DMS114 treated with DMSO at 0.1 percent for 48 hours (cell line): Measurements from ENCODE around the gene RERG.
"Not testable (repeated sequence)": the region's sequence is repeated elsewhere in the genome, so short reads cannot be mapped to it uniquely, and the experiment has no call there.

Experiments used
- DNase-seq: peaks from one replicate; lab custom pipeline; 2025; ENCODE audit not compliant: unreplicated experiment; lab: John Stamatoyannopoulos, UW

The RERG gene

DNA sequence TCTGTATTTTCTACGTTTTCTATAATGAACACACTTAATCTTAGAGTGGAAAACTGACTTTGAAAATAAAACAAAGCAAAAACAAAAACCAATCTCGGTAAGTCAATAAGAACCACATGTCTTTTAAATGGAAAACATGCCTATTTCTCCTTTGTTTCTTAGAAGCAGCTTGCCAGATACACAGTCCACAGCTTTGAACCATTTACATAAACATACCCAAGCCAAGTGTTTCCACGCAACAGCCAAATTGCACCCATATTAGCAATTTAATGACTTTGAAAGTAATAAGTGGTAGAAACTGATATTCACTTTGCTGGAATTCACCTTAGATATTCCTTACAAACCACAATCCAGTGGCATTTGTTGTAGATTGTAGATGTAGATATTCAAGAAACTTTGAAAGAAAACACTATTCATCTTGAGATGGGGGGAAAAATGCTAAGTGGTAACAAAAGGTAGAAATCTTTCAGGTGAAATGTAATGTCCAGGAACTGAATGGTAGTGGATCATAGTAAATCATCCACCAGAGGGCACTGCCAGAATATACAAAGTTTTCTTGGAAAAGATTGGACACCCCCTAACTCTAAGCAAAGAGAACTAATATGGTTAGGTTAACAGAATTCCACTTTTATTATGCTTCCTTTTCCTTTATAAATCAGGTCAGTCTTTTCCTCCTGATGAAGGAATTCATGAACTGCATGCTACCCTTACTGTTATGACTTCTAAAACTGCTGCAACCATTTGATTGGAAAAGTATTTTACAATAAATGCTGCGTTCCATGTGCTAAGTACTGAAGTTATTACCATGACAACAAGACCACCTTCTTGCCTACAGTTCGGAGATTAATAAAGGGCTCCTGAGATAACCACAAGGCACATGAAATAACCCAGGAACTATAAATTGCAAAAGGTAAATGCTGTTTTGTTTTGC lies 69.8 kb downstream of the RERG start:
- DNase-seq, result peak; percentile 11

DNA sequence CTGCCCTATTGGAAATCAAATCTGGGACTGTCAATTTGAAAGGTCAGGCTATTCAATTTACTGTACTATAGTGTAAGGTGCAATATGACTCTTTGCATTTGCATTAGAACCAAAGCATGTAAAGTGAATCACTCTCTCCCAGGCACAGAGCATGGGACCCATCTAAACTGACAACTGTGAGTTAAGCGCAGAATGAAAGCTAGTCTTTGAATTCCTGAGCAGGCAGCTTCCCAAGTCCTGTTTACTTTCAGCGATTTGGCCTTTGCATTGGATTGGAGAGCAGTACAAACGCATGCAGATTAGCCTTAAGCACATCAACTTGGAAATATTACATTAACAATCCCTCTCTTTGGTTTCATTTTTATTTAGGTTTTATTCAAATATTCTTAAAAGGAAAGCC lies 74.6 kb downstream of the RERG start:
- DNase-seq, result no peak

DNA sequence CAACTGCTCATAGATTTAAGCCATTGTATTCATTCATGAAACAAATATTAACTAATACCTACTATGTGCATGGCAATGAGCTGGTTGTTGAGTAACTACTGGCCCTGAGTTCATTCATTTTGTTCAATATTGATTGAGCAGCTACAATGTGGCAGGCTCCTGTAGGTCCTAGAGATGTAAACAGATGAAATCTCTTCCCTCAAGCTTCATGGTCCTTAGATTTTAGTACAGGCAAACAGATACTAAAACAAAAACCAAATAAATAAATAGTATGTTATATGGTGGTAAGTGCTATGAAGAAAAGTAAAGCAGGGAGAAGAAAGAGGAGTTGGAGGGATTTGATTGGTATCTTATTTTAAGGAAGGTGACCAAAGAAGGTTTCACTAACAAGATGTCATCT lies 77.8 kb downstream of the RERG start:
- DNase-seq, result no peak

DNA sequence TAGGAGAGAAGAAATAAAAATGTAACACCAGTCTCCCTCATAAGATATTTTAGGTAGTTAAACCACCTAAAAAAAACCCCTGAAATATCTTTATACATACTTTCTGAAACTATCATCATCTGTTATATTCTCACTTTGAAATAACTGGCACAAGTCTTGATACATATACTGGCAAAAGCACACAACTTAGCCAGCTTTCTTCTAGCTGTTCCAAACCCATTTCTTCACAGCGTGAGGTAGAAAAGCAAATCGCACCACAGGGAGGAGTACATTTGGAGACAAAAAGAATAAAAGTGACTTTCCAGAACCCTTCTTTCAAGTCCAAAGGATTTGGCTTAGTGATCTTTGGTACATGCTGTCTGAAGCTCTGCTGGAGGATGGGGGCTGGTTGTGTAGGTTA lies 78.5 kb downstream of the RERG start:
- DNase-seq, result no peak

DNA sequence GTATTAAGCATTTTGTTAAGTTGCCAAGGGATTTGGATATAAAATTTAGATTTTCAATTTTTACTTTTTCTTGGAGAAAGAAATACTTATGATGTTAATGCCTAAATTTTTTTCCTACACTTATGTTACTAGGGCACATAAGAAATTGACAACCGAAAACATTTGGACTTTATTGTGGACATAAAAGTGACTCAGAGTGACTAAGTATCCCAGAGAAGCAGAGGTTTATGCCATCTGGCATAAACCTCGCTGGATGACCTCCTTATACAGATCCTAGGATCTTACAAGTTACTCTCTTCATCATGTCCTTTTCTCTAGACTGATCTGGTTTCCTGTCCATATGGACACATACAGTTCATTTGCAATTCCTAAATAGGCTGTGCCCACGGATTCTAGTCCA lies 89.8 kb downstream of the RERG start:
- no peak for DNase-seq

DNA sequence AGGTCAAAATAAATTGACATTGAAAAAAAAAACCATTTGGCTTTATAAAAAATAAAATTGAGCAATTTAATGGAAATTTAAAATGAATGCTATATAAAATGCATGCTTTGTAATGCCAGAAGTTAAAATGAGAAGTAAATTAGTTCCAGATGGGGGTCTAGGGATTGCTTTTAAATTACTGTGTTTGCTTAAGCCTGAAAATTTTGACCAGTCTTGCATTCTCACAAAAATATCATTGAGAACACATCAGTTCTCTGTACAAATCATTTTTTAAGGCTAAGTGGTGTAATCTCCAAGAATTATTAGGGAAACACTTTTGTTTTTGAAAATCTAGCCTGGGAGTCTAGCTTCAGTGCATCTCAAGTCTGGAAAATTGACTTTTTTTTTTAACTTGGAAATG lies 90.7 kb downstream of the RERG start:
- no peak for DNase-seq

DNA sequence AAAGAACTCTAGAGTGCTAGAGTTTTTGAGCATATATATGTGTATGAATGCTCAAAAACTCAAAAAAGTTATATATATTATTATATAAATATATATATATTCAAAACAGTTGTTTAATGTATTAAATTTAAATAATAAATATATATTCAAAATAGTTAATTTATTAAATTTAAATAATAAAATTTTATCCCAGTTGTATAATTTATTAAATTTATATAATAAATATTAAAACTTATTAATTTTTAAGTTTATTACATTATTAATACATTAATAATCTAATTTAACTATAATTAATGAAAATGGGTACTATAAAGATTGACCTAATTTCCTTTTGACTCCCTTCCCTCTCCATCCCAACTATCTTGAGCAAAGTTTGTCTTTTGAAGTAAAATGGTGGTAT lies 97.8 kb downstream of the RERG start:
- DNase-seq, result no peak

DNA sequence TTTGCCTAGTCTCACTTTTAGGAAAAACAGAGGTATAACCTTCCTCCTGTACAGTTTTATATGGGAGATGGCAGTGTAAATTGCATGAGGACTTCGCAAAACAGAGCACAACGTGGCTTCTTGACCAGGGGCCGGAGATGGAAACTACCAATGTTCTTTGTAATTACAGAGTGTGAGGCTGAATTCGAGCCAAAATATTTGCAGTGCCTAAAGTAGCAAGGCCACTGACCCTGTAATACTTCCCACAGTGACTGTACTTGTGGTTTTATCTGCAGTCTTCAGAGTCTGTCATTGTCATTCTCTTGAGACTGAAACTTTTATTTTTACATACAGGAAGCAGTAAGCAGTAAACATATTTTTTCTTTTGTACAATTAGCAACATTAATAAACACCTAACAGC lies 98.9 kb downstream of the RERG start:
- DNase-seq, result no peak

DNA sequence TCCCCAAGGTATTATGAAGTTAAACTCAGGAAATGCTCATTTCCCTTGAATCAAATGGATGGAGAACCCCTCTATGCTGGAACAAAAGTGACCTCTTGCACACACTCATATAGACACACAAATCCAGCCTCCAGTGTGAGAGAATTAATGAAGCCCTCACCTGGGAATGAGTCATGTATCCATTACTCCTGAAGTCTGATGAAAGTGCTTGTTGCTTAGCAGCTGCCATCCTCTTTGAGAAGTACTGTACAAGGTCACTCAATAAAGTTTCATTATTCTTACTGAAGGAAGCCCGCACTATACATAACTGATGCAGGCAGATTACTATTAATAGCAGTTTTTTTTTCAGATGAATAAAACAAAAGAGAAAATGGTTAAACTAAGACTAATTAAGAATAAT lies 102.3 kb downstream of the RERG start:
- DNase-seq, result no peak

DNA sequence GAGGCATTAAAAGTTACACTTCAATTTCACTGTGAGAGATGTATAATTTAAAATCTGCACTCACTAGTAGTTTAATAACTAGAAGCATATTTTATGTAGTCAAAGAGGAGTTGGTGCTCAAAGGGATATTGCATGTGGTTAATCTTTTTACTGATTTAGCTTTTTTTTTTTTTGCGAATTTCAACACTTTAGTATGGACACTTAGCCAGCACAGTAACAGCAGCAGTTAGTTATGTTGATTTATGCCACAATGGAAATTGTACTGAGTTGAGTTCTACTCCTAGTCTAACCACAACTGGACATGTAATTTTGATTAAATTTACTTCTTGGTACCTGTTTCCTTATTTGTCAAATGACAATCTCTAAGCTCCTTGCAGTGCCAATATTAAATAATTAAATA lies 104.2 kb downstream of the RERG start:
- no peak for DNase-seq

DNA sequence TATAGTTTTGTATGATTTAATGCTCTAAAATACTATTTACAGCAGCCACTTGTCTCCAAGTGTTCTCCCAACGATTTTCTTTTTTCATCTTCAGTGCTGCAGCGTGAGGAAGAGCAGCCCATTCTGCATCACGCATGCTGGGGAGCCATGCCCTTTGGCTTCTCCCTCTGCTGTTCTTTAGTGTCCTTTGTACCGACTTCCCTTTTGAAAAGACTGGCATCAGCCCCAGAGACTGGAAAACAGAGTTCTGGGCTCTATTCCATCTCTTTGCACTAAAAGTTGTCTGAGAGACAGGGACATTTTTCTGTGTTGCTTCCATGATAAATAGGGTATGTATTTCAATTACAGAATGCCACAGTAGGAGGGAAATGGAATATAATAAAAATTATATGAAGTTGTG lies 105.1 kb downstream of the RERG start:
- no peak for DNase-seq

DNA sequence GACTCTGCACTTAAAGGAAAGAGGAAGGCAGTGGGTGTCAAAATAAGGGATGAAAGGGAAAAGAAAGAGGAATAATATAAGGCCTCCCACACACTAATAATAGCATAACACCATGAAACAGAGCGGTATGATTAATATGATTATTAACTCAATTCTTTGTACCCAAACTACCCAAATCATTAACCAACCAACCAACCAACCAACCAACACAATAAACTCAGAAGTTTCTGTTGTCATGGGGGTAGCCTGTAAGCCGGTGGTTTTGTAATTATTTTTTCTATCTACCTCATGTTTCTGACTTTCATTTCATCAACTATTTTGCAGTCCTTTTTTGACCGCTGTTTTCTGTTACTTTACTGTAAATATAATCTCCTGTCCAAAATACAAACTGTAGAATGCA lies 105.8 kb downstream of the RERG start:
- no peak for DNase-seq

DNA sequence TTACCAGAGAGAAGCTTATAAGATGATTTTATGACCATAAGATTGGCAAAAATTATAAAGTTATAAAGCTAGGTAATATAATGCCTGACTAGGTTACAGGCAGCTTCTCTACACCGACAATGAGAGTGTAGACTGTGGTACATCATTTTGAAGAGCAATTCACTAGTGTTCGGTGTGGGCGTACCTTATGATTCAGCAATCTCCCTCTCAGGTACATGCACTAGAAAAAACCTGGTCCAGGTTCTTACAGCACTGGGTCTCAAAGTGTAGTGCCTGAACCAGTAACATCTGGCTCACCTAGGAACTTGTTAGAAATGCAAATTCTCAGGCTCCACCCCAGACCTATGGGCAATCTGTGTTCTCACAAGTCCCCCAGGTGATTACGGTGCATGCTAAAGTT lies 106.7 kb downstream of the RERG start:
- no peak for DNase-seq

DNA sequence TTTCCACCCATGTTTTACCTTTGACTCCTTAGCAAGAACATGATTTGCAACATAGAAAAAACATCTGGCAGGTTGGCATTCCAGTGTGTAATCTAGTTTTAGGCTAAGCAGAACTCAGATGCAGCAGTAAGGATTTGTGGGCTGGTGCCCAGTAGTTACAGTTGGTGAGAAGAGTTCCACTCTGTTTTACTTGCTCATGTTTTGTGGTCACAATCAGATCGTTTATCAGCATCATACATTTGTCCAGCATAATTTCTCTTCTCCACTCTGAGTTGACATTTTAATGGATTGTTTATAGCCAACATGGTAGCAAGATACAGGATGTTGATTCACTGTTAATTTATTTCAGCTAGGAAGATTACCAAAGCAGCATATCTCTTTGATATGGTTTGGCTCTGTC lies 128.4 kb downstream of the RERG start:
- DNase-seq, result no peak

DNA sequence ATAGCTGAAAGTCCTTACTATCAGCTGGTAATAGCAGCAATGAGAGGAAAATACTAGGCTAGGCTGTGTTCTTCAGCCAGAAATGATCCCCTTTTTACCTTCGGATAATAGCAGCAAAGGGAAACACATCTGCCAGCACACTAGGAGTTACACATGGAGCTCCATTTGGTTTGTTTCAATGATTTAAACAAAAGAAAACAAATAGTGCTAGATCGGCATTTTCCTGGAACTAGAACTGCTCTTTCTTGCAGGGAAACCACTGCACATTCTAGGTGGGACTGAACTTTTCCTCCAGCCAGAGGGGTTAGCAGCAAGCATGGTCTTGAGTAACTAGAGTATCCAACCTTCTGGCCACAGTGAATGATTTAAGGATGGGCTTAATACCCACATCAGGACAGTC lies 130.8 kb downstream of the RERG start:
- no peak for DNase-seq

DNA sequence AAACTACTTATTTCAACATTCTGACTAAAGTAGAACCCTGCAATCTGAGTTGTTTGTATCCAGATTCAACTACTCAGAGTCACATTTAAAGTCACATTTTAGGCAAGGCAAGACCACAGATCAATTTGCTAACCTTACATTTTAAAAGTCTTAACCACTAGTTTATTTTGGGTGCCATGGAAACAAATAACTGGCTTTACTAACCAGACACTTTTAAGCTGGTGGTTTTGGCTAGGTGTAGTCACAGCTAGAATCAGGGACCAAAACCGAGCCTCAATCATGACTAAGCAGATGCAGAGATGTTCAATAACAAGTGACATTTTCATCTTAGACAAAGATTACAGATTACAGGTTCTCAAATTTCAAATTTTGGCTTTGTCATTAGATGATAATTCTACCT lies 133.1 kb downstream of the RERG start:
- no peak for DNase-seq

DNA sequence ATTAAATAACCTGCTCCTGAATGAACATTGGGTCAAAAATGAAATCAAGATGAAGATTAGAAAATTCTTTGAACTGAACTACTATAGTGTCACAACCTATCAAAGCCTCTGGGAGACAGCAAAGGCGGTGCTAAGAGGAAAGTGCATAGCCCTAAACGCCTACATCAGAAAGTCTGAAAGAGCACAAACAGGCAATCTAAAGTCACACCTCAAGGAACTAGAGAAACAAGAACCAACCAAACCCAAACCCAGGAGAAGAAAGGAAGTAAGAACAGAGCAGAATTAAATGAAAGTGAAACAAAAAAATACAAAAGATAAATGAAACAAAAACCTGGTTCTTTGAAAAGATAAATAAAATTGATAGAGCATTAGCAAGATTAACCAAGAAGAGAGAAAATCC lies 143.5 kb downstream of the RERG start:
- DNase-seq, result not testable (repeated sequence)

DNA sequence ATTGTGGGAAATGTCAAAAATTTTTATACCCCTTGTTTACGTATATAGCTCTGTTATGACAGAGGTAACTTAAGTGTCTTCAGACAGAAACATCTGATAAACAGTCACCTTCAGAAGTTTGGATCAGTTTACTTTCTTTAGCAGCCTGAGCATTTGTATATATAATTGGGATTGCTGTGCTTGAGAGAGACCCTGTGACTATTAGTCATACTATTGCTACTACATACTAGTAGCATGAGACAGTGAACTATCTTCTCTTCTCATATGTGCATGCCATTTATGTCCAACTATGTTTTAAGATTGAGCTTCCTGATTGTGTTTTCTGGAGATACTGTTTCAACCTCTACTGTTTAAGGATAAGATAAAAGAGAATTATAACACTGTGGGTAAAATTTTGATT lies 146.9 kb downstream of the RERG start:
- no peak for DNase-seq

DNA sequence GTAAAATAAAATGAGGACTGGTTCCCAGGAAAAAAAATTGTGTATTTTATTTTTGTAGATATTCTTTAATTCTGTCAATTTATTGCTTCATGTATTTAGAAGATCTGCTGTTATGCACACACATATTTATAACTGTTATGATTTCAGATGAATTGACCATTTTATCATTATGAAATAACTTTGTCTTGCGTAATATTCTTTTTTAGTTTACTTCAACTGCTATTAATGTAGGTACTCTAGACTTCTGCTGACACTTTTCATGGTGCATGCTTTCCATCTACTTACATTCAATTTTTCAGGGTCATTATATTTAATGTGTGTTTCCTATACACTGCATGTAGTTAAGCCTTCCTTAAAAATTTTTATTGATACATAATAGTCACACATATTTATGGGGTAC lies 162.1 kb downstream of the RERG start:
- DNase-seq, result no peak
